Suprapubic skin (tissue), 4 donors: ENCODE measurements around the gene TPCN2.

ENCODE experiments used
- POLR2A ChIP-seq, 2 donors: fragments of 450-650 bp; IDR thresholded peaks; one replicate each; pipeline ENCODE4 v1.6.1; 2017; ENCODE audit warnings: antibody characterized with exemption in 2 of 2, mild to moderate bottlenecking in 2 of 2, moderate library complexity in 2 of 2
- POLR2AphosphoS5 ChIP-seq, 3 donors: sonication (generic); formaldehyde crosslinking; IDR thresholded peaks; one replicate each; pipeline ENCODE4 v1.6.1; 2017; ENCODE audit warnings: antibody characterized with exemption in 3 of 3

- TF ChIP-seq POLR2A (IDR thresholded peaks at IDR 0.05) (no peak), POLR2AphosphoS5 (IDR thresholded peaks at IDR 0.05) (no peak)
These were observed 122.0 kb downstream of the TPCN2 start for GRCh38 chr11:69170704-69171103.
